HFF-Myc (cell line): ENCODE results near the gene FHIT.

Source experiments
- DNase-seq: peaks from one replicate; pipeline ENCODE4 v3.0.0-alpha.2; 2011; ENCODE audit warnings: low read depth; ENCODE audit errors: extremely low read depth
- H3K4me3 ChIP-seq: replicated peaks from 2 replicates; pipeline ENCODE4 v1.5.1; 2011; ENCODE audit warnings: low read depth, mild to moderate bottlenecking, control low read depth, low read length
- TF ChIP-seq, protein P1 (sequence below): IDR thresholded peaks from 2 replicates; pipeline ENCODE4 v1.5.1; 2012; ENCODE audit warnings: mild to moderate bottlenecking, low read depth, low read length, control low read depth; ENCODE audit errors: missing control alignments

The FHIT gene

DNA sequence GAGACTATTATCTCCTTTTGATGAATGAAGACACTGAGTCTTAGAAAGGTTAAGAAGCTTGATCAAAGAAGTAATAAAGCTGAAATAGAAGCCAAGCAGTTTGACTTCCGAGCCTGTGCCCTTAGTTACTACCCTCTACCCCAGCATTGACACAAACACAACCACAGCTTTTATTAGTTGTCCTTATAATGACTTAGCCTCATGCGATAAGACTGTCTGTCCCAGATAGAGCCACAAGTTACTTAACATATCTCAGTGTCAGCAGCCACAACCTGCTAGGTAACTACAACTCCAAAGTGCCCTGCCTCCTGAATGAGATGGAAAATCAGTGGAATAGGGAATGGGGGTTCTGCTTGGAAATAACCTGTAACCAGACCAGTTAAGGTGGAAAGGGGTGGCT, 1419.9 kb downstream of the FHIT start:
- TF ChIP-seq, protein P1, sequence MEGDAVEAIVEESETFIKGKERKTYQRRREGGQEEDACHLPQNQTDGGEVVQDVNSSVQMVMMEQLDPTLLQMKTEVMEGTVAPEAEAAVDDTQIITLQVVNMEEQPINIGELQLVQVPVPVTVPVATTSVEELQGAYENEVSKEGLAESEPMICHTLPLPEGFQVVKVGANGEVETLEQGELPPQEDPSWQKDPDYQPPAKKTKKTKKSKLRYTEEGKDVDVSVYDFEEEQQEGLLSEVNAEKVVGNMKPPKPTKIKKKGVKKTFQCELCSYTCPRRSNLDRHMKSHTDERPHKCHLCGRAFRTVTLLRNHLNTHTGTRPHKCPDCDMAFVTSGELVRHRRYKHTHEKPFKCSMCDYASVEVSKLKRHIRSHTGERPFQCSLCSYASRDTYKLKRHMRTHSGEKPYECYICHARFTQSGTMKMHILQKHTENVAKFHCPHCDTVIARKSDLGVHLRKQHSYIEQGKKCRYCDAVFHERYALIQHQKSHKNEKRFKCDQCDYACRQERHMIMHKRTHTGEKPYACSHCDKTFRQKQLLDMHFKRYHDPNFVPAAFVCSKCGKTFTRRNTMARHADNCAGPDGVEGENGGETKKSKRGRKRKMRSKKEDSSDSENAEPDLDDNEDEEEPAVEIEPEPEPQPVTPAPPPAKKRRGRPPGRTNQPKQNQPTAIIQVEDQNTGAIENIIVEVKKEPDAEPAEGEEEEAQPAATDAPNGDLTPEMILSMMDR, result no peak
- no peak overlapping the region for H3K4me3 ChIP-seq
- DNase-seq, result no peak

DNA sequence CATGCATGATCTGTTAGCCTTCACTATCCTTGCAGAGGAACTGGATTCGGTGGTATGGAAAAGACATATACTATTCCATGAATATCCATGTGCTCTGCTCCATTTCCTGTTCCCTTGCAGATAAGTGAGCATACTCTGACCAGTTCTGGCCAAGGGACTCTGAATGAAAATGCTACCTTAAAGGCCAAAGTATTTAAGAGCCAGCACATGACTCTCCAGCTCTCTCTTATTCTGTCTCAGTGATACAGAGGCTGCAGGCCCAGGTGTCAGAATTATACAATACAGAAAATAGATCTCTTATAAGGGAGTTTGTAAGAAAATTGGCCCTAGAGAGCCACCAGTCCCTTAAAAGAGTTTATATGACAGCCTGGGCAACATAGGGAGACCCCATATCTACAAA, 1421.7 kb downstream of the FHIT start:
- H3K4me3 ChIP-seq, result no peak overlapping the region
- no peak for DNase-seq
- TF ChIP-seq, protein P1, result no peak

DNA sequence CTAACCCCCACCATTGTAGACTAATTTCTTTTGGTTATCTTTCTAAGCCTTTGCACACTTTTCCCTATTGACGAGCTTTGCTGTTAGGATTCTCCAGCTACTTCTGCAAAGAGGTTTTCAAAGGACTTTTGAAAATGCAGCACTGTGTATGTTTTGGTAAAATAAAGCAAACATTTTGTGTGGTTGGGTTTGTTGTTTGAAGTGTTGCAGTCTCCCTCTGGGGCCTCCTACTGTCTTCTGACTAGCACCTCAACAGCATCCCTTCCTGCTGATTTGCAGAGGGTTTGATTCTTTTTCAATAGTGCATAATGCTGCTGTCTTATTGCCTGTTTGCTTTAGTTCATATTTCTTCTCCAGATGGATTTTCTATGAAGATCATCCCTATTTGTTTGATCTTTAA, 1426.4 kb downstream of the FHIT start:
- no peak overlapping the region for H3K4me3 ChIP-seq
- TF ChIP-seq, protein P1, result no peak
- no peak for DNase-seq

DNA sequence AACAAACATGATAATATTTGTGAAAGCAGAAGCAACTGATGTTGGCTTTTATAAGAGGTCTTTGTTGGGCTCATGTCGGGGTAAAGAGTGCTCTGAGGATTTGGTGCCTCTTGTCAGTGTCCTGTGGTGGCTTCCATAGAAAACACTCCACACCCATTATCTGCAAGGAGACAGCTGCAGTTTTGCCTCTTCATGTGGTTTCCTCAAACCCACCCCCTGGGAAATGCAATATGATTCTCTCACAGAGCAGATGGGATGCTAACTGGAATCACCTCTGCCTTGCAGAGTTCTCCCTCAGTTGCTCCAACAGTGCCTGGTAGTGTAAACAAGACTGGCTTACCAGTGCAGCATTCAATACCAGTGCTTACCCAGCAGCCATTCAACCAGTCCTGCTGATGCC, 1430.0 kb downstream of the FHIT start:
- TF ChIP-seq, protein P1, result no peak
- DNase-seq, result no peak
- H3K4me3 ChIP-seq, result no peak overlapping the region

DNA sequence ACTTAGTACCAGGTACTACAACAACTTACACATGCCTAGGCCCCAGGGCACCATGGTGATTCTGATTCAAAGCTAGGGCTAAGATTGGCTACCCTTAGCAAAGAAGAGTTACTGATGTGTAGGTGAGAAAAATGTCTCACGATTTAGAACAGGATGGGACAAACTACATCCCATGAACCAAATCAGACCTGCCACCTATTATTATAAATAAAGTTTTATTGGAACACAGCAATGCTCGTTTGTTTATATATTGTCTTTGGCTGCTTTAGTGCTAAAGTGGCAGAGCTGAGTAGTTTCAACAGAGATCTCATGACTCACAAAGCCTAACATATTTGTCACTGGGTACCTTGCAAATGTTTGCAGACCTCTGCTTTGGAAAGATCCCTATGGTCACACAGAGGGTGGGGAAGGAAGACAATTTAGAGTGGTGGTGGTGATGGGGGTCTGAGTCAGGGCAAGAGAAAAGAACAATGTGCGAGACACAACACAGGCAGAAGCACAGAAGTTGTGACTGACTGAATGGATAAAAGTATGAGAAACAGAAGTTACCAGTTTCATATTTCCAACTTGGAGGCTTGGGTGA, 1430.8 kb downstream of the FHIT start:
- no peak overlapping the region for H3K4me3 ChIP-seq
- no peak for DNase-seq
- TF ChIP-seq, protein P1, result no peak

DNA sequence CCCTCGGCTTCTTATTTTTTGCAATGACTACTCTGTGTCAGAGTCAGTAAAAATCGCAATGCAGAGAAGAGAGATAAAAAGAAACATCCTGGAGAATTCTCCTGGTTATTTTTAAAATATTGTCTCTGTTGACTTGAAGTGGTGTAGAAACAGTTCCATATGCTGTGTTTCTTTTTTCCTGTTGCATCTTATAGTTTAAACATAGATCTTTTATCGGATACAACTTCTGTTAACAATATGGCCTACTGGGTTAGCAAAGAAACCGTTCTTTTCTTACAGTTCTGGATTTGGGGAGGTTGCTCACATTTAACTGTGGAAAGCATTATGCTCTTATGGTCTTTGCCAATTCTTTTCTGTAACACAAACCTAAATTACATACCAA, 1432.3 kb downstream of the FHIT start:
- TF ChIP-seq, protein P1, result no peak

More for the DNA sequence above, 1432.3 kb downstream of the FHIT start:
- no peak for DNase-seq
- H3K4me3 ChIP-seq, result no peak overlapping the region
